ENCODE results near the gene CD74. TPM values are rescaled to one million over a fixed set of nuclear protein-coding genes. Genes with fewer than 3 reads are reported as not detected.

The CD74 gene
- total RNA-seq, 1 experiment from 2014 or later: 19.5 TPM

DNA sequence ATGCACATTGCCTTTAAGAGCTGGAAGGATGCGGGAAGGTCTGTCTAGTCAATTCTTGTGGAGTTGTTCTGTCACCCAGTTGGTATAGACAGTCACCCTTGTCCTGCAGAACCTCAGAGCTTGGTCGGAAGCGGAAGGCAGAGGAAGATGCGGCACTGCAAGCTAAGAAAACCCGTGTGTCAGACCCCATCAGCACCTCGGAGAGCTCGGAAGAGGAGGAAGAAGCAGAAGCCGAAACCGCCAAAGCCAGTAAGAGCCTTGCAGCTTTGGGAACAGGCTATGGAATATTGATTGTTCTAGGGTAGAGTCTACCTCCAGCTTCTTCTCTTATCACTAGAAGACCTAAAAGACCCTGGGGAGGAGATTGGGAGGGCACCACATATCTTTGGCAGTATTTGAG is 48.7 kb downstream of the CD74 start:
- Histone ChIP-seq H3K27ac (ENCODE audit: insufficient read length, low read depth, low read length) (no peak overlapping the region), H2BK20ac (ENCODE audit: low read depth, low read length, poor library complexity, severe bottlenecking) (no peak overlapping the region), H3K4ac (ENCODE audit: low read depth, low read length) (no peak overlapping the region), H3K27me3 (ENCODE audit: insufficient read depth, low read length) (no peaks in the 10 kb centered on the region), H2BK12ac (ENCODE audit: insufficient read length, low read depth, low read length) (no peak overlapping the region), H3K4me2 (ENCODE audit: insufficient read depth, insufficient read length, low read length) (no peak overlapping the region), H3K23ac (ENCODE audit: insufficient read length, low read depth, low read length) (no peak overlapping the region), H4K8ac (replicated peaks; ENCODE audit: insufficient read length, low read depth, low read length) (no peak overlapping the region), H3K14ac (ENCODE audit: insufficient read depth, low read length) (no peak overlapping the region), H3K4me1 (ENCODE audit: insufficient read depth, low read length) (no peaks in the 10 kb centered on the region), H3K23me2 (ENCODE audit: insufficient read length, low read depth, low read length, poor library complexity, severe bottlenecking) (no peaks in the 10 kb centered on the region), H4K5ac (ENCODE audit: insufficient read length, low read depth, low read length) (no peak overlapping the region), H2AK5ac (ENCODE audit: insufficient read length, low read length) (no peak overlapping the region), H3K56ac (ENCODE audit: insufficient read length, low read depth, low read length) (no peak overlapping the region), H4K91ac (ENCODE audit: insufficient read length, low read depth, low read length) (no peak overlapping the region), H4K20me1 (ENCODE audit: control insufficient read depth, insufficient read depth, insufficient read length) (peaks cover 2% of the 10 kb centered on the region), H3K79me2 (ENCODE audit: insufficient read depth, low read length) (peaks cover 12% of the 10 kb centered on the region; the same call in 1 of the 2 replicates), H2BK120ac (ENCODE audit: low read depth, low read length, poor library complexity, severe bottlenecking) (no peak overlapping the region), H3K79me1 (ENCODE audit: insufficient read depth, low read depth, low read length, poor library complexity, severe bottlenecking) (peaks cover 11% of the 10 kb centered on the region), H3K9me3 (ENCODE audit: control insufficient read depth, low read depth, low read length) (no peaks in the 10 kb centered on the region), H2BK15ac (ENCODE audit: low read depth, low read length) (no peak overlapping the region), H3T11ph (ENCODE audit: low read length) (no peak overlapping the region), H2AFZ (ENCODE audit: low read length) (no peak overlapping the region), H3K18ac (ENCODE audit: insufficient read length, low read depth, low read length) (no peak overlapping the region), H2BK5ac (ENCODE audit: insufficient read length, low read length) (no peak overlapping the region), H3K9ac (ENCODE audit: extremely low read depth, insufficient read length, low read length) (no peak overlapping the region)
- peaks cover 3% of the 10 kb centered on the region in 2 experiments; a peak in 2 of 4 replicates for H3K4me1 Mint-ChIP-seq
- H3K27me3 Mint-ChIP-seq (ENCODE audit: low read depth): no peaks in the 10 kb centered on the region
- H3K4me3 Mint-ChIP-seq: no peak overlapping the region
- no peak for DNase-seq
- H3K27ac Mint-ChIP-seq: no peak overlapping the region
- TF ChIP-seq, protein P1, sequence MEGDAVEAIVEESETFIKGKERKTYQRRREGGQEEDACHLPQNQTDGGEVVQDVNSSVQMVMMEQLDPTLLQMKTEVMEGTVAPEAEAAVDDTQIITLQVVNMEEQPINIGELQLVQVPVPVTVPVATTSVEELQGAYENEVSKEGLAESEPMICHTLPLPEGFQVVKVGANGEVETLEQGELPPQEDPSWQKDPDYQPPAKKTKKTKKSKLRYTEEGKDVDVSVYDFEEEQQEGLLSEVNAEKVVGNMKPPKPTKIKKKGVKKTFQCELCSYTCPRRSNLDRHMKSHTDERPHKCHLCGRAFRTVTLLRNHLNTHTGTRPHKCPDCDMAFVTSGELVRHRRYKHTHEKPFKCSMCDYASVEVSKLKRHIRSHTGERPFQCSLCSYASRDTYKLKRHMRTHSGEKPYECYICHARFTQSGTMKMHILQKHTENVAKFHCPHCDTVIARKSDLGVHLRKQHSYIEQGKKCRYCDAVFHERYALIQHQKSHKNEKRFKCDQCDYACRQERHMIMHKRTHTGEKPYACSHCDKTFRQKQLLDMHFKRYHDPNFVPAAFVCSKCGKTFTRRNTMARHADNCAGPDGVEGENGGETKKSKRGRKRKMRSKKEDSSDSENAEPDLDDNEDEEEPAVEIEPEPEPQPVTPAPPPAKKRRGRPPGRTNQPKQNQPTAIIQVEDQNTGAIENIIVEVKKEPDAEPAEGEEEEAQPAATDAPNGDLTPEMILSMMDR (conservative IDR thresholded peaks at IDR 0.05): no peak
- no CpG with 5 or more reads among the region's 9 CpGs for WGBS (ENCODE audit: extremely low coverage, insufficient read length, low lambda C conversion rate)
- no peaks in the 10 kb centered on the region for H3K9me3 Mint-ChIP-seq
- H3K36me3 Mint-ChIP-seq (ENCODE audit: insufficient read depth in 1 of 3, low read depth in 3 of 3): peaks cover 43 to 89% (median 82%) of the 10 kb centered on the region in 3 experiments; a peak in 6 of 7 replicates
